Activated gamma-delta T cell (primary cell): Measurements from ENCODE around the gene SRGAP1.
"Not testable (repeated sequence)": the region's sequence is repeated elsewhere in the genome, so short reads cannot be mapped to it uniquely, and the experiment has no call there.

ENCODE experiments used
- DNase-seq: peaks from one replicate; lab custom pipeline; 2025; lab: John Stamatoyannopoulos, UW

SRGAP1 gene

DNA sequence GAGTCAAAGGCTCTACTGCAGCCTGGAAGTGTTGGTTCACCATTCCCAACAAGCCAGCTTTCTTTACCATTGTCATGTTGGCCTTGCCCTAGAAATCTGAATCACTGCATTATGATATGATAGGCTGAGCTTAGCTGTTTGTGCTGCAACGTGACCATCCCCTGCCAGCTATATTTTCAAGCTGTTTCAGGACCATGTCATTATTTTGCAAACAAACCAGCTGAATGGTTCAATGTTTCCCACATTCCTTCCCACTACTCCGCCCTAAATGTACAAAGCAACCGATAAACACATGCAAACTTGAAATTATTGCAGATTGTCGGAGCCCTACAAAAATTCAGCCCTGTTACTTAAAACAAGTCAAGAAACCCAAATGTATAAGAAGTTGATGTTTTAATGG, 241.5 kb downstream of the SRGAP1 start:
- DNase-seq, result no peak

DNA sequence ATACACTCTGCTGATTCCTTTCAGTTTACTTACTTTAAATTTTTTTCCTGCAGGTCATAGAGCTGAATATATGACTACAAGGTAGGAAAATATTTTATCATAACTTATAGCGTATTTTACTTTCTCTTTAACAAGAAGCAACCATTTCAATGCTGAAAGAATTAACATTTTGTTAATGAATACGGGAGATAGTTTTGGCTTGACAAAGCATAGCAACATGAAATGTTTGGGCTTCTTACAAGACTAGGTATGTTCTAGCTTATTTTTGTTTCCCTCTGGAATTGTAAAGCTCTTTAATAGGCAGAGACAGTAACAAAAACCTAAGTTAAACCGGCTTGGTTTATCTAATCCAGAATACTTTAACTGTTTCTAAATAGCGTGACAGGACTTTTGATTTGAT, 242.4 kb downstream of the SRGAP1 start:
- no peak for DNase-seq

DNA sequence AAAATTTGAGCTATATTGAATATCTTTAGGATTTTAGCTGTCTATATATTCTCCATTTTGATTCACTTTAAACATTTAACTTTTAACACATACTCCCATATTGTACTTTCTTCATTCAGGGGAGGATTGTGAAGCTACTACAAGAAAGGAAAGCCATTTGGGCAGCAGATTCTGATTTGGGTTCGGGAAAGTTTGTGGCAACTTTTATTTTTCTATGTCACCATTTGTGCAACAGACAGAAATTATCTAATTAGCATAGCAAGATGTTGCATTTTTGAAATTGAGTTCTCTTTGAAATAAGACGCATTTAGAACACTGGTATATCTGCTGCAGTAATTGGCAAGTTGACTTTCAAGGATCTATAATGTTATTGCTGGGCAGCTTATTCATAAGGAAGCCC, 243.3 kb downstream of the SRGAP1 start:
- no peak for DNase-seq

DNA sequence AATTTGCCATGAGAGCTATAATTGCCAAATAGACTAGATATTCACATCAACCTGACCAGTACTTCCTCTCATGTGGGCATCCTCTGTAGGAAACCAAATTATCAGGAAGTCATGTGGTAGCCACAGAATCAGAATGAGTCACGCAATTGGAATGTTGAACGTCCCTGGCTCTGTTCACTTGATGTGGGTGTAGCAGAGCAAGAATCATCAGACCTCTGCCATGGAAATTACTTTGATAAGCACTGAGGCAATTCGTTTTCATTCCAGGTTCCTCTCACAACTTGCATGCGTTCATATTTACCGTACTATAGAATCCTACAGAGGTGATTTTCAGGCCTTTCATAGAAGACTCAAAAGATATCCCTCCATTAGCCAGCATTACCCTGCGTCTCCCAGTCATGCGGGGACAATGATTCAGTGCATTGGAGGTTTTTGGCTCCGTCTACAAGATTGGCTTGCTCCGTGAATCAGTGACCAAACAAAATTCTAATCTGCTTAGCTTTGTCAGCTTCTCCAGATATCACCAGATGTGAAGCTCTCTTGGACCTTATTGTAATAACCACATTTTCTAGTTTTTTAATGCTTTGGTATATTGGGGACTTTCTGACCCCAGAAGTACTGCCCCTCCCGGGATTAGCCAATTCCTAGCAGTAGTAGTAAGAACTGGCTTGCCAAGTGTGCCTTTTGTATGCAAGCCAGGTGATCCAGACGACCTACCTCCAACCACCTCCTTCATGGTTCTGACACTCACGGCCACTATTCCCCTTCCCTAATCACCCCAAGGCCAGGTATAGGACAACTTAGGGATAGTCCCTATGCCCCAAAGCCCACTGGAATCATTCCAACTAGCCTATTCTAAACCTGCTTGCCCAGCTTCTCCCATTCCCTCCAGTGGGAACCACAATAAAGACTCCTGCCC, 244.2 kb downstream of the SRGAP1 start:
- DNase-seq, result no peak

DNA sequence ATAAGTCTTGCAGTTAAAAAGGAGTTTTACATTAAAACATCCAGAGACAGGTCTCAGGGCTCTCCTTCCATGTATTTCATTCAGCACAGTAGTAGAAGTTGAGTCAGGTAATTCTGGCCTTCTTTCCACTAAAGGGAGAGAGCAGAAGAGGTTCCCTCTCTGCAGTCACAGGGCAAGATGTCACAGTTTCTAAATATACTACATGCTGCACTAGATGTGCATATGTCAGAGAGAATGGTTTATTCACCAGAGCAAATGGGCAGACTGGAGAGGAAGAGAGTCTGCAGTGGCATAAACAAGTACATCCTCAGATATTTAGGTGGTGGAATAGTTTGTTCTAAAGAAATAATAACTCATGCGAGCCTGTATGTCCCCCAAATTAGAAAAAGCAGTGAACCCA, 245.5 kb downstream of the SRGAP1 start:
- DNase-seq, result no peak

DNA sequence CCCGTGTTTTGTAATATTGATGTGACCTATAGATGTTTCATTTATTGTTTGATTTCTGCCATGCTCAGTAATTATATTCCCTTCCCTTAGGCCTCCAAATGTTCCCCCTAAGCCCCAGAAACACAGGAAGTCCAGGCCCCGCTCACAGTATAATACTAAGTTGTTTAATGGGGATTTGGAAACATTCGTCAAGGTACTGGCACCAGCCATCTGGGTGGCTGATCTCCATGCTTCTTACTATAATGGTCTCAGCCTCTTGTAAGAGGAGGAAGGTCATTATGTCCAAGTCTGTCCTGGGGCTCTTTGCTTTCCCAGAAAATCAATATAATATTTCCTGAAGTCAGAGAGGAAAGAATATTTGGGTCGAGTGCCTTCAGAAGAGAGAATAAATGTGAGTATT, 246.7 kb downstream of the SRGAP1 start:
- no peak for DNase-seq

DNA sequence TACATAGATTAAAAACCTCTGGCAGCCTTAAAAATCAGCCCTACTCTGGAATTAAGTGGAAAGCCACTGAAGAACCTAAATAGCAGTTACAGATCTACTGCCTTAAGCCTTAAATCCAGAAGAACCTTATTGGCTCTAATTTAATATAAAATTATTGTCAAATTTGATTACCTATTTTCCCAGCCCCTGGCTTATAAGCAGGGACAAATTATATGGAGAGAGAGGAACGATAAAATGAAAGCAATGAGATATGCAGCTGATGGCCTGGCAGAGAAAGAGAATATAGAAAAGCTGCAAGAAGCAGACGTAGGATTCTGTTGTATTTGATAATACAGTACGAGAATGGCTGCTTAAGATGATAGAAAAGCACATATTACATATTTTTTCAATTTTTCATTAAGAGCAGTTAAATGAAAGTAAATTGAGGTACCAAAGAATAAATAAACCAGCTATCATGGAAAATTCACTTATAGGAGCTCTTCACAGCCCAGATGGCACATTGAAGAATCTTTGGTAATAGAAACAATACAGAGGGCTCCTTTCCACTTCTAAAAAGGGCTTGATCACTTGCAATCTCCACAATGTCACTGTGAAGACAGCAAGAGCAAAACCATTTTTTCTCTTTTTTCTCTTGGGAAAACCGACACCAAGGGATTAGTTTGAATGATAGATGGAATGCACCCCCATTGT, 248.2 kb downstream of the SRGAP1 start:
- no peak for DNase-seq

DNA sequence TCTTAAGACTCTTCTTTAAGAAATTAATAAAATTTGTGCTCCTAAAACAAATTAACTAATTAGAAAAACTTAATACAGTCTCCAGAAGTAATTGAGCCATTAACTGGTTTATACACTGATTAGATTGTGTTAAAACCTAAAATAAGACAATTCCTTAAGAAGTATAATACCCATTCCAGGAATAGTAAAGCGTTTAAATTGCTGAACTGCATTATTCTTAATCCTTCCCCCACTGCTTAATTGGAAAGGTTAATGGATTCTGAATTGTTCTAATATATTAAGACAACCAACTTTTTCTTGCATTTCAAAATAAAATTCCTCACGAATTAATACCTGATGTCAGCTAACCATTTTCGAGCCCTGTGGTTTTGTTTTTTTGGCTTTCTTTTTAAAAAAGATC, 249.2 kb downstream of the SRGAP1 start:
- no peak for DNase-seq

DNA sequence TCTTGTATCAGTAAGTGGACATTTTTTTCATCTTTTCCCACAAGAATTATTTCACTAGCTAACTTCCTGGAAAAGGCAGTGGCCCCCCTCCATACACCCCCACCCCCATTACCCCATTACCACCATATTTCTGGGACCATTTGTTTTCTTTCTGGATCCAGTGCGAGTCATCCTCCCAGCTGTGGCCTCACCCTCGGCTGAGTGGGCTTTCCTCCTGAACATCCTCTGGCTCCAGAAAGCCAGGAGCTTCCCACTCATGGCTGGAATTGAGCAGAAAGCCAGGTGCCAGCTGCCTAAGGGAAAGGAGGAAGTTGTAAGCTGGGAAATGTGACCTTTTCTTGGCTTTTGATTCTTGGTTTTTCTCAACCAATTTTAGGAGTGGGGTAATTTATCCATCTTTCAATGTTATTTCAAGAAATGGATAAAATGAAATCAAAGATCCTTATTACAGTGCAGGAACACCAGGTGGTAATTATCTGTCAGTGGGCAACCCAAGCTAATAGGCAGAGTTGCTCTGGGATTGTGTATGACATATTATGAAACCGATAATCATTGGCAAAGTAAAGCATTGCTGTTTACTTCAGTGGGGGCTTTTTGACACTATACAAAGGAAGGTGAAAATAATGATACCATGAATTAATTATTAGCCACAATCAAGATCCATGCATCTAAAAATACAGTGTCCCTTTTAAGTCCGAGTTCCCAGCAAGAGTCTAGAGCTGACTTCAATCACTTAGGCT, 253.0 kb downstream of the SRGAP1 start:
- DNase-seq, result no peak

DNA sequence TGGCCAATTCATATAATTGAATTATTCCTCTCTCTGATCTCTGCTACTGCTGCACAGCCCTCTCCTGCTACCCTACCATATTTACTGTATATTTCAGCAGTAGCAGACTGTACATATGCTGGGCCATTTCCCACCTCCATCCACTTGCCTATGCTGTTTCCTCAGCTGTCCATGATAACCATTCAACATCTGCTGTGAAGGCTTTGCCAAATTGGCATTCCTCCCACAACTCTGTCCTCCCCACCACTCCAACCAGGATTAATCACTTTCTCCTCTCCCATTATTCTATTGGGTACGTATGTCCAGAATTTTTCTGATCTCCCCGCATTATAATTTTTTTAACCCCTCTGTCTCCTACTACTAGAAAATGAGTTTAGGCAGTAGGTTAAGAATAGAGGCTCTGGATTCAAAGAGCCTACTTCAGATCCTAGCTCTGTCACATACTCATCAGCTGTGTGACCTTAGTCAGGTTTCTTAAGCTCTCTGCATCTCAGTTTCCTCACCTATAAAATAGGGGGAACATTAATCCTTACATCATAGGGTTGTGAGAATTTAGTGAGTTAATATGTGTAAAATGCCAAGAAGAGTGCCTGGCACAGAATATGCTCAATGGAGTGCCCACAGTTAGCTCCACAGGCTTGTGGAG, 254.3 kb downstream of the SRGAP1 start:
- DNase-seq, result no peak

DNA sequence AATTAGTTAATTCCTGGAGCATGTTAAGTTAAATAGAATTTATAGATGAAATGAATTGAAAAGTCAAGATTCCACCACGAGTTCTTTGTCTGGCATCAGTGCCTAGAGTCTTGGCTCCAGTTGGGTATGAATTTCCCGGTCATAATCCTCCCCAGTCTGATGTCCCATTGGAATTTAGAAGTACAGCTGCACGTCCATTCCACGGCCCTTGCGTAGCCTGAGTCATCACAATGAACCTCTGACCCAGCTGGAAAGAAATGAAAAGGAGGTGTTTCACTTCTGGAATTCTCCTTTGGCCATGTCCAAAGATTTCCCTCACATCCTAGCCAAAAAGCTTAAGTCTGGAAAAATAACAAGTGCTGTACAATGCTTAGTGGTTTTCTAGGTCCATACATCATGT, 254.9 kb downstream of the SRGAP1 start:
- no peak for DNase-seq

DNA sequence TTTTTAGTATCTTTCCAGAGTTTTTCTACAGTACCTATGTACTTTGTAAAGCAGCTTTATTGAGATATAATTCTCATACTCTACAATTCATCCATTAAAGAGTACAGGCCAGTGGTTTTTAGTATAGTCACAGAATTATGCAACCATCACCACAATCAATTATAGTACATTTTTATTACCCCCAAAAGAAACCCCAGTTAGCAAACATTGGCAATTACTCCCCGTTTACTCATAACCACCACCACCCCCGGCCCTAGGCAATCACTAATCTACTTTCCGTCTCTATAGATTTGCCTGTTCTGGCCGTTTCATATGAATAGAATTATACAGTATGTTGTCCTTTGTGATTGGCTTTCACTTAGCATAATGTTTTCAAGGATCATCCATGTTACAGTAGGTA, 257.8 kb downstream of the SRGAP1 start:
- no peak for DNase-seq

DNA sequence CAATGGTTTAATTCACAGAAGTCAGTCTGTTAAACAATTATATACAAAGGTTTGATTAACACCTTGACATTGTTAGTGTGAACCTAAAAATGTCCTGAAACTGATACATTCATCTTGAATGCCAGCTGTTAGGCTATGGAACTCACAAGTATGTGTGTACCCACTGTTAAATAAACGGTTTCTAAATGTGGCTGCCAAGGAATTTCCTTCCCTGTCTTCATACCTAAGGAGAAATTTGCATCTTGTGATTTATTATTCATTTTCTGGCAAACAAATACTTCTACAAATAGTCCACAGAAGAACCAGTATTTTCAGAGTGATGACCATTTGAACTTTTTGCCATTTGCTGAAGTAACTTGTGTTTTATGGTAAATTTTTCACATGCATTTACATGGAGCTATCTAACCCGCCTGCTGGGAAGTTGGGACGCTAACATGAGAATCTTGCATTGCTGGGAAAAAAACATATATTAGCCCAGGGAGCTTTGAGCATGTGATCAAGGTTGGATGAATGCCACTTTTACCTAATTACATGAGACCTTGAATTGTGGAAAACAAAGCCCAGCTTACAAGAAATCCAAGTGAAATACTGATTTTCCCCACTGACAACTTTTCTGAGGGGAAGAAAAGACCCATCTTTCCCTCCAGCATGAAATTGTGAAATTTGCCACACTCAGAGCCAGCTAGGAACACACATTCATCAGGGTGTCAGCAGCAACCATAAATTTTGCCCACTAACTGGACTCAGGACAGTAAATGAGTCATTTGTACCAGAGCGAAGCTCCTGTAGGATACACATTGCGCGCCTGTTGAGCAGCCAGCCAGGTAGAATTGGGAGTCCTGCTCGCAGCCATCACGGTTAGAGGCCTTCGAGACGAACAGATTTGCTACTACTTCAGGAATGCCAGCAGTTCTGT, 259.6 kb downstream of the SRGAP1 start:
- no peak for DNase-seq

DNA sequence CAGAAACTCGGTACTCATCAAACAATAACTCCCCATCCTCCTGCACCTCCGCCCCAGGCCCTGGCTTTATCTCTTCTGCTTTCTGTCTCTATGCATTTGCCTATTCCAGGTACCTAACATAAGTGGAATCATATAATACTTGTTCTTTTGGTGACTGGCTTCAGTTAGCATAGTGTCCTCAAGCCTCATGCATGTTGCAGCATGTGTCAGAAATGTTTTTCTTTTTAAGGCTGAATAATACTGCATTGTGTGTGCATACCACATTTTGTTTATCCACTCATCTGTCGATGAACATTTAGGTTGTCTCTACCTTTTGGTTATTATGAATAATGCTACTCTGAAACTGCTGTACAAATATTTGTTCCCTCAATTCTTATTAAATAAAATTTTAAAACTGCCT, 260.5 kb downstream of the SRGAP1 start:
- no peak for DNase-seq

DNA sequence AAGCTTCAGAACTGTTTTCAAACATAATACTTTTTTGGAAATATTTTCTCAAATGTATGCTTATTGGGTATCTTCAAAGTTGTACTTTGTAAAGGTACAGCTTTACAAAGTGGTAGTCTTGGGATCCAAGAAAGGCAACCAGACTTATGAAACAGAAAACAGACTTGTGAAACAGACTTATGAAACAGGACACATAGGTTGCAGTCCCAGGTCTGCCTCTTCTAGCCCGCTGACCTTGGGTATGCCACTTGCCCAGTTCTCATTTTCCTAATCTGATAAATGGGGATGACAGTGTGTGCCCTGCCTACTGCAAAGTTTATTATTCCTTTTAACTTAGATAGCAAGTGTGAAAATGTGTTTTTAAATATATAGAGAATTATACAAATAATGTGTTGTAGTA, 263.3 kb downstream of the SRGAP1 start:
- no peak for DNase-seq

DNA sequence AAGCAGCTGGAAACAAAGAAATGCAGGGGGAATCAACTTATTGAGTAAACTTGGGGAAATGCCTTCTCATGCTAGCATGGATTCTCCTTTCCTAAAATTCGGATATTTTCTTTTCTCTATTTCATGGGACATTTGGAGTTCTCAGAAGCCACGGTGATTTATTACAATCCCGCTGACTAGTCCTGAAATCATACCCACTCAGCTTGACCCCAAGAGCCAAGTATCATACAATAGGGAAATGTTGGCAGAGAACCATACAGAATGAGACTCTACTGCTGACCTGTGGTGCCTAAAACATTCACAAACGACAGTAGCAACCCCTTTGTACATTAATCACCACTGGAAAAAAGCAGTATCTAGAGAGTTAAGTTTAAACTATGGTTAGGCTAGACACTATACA, 265.2 kb downstream of the SRGAP1 start:
- no peak for DNase-seq

DNA sequence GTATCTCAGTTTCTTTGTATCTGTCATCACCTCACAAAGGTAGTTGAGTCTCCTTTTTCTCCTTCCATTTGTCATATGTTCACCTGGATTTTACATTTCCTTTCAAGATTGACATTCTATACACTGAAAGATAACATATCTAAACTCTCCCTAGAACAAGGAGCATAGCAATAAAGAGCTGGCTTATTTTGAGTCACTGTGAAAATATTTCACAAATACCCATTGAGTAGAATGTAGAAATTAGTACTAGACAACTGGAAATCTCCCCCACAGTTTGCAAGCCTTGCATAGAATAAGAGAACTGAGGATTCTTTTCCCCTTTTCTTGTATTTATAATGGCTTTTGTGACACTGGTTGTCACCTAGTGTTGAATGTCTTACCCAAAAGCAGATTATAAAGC, 266.4 kb downstream of the SRGAP1 start:
- DNase-seq, result no peak

DNA sequence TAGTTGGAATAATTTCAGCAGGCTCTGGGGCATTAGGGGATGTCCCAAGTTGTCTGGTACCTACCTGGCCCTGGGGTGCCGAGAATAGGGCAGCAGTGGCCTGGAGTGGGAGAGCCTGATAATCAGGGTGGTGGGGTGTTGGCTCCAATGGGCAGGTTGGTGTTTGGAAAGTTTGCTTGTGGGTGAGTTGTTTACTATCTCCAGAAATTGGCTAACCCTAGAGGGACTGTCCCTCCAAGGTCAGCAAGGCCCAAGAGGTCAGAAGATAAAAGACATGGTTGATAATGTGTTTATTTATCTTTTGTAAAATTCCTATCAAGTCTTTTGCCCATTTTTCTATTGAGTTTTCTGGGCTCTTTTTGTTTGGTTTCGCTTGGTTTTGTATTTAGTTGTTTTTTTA, 272.5 kb downstream of the SRGAP1 start:
- no peak for DNase-seq

DNA sequence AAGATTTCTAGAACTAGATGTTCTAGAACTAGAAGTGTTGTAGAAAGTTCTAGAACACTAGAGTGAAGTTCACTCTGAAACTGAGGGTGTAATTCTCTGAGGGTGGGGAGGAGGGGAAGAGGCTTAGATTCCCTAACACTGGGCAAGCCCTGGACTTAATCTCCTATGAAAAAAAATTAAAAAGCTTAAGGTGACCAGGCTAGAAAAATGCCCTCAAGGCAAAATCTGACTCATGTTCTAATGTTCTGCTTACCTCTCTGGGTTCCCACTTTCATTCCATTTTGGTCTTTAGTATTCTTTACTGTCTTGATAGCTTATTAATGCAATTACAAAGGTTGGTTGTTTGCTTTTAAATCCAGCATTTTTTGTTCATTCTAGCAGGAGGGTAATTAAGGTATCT, 276.1 kb downstream of the SRGAP1 start:
- no peak for DNase-seq

DNA sequence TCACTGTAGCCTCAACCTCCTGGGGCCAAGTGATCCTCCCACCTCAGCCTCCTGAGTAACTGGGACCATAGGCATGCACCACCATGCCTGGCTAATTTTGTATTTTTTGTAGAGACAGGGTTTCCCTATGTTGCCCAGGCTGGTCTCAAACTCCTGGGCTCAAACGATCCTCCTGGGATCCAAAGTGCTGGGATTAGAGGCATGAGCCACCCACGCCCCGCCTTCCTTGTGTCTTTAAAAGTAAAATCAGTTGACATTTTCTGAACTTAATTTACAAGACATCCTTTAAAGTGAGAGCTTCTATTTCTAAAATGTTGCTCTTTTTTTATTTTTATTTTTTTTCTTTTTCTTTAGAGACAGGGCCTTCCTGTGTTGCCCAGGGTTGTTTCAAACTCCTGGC, 276.6 kb downstream of the SRGAP1 start:
- DNase-seq, result not testable (repeated sequence)

DNA sequence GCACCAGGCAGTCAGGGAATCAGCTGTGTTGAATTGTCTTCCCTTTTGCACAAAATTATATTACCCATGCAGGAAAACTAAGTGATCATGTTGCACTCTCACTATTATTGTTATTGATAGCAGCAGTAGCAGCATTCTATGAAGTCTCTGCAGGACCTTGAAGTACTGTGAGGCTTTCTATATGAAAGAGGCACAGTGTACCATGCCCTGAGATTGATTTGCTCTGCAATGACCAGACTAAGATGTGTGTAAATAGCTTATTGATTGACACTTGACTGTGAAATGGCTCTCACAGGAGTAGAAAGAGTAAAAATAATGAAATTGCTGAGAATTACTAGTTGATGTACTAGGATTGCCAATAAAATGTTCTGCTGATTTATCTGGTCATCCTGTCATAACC, 277.7 kb downstream of the SRGAP1 start:
- DNase-seq, result no peak
